Measurements from ENCODE around the gene FAM161B.

DNA sequence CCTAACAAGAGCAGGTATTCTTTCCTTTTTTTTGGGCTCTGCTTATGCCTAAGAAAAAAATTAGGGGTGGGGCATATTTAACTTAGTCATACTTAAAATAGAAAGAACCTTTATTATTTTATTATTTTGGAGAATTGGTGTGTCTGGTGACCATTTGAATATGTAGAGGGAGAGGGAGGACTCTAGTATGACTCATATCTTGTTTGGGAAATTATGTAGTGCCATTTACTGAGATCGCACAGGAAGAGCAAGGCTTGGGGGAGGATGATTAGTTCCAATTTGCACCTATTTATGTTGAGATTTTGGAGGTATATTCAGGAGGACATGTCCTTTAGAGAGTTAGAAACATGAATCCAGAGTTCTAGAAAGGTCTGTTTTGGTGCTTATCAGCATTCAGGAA is 53.4 kb downstream of the FAM161B start:
- TF ChIP-seq, protein P1, sequence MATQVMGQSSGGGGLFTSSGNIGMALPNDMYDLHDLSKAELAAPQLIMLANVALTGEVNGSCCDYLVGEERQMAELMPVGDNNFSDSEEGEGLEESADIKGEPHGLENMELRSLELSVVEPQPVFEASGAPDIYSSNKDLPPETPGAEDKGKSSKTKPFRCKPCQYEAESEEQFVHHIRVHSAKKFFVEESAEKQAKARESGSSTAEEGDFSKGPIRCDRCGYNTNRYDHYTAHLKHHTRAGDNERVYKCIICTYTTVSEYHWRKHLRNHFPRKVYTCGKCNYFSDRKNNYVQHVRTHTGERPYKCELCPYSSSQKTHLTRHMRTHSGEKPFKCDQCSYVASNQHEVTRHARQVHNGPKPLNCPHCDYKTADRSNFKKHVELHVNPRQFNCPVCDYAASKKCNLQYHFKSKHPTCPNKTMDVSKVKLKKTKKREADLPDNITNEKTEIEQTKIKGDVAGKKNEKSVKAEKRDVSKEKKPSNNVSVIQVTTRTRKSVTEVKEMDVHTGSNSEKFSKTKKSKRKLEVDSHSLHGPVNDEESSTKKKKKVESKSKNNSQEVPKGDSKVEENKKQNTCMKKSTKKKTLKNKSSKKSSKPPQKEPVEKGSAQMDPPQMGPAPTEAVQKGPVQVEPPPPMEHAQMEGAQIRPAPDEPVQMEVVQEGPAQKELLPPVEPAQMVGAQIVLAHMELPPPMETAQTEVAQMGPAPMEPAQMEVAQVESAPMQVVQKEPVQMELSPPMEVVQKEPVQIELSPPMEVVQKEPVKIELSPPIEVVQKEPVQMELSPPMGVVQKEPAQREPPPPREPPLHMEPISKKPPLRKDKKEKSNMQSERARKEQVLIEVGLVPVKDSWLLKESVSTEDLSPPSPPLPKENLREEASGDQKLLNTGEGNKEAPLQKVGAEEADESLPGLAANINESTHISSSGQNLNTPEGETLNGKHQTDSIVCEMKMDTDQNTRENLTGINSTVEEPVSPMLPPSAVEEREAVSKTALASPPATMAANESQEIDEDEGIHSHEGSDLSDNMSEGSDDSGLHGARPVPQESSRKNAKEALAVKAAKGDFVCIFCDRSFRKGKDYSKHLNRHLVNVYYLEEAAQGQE (IDR thresholded peaks at IDR 0.05; ENCODE audit: low read depth), result no peak
- TF ChIP-seq, protein P2, sequence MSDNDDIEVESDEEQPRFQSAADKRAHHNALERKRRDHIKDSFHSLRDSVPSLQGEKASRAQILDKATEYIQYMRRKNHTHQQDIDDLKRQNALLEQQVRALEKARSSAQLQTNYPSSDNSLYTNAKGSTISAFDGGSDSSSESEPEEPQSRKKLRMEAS (IDR thresholded peaks at IDR 0.05), result no peak
- TF ChIP-seq, protein P3, sequence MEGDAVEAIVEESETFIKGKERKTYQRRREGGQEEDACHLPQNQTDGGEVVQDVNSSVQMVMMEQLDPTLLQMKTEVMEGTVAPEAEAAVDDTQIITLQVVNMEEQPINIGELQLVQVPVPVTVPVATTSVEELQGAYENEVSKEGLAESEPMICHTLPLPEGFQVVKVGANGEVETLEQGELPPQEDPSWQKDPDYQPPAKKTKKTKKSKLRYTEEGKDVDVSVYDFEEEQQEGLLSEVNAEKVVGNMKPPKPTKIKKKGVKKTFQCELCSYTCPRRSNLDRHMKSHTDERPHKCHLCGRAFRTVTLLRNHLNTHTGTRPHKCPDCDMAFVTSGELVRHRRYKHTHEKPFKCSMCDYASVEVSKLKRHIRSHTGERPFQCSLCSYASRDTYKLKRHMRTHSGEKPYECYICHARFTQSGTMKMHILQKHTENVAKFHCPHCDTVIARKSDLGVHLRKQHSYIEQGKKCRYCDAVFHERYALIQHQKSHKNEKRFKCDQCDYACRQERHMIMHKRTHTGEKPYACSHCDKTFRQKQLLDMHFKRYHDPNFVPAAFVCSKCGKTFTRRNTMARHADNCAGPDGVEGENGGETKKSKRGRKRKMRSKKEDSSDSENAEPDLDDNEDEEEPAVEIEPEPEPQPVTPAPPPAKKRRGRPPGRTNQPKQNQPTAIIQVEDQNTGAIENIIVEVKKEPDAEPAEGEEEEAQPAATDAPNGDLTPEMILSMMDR (IDR thresholded peaks at IDR 0.05 in 2 of 3, conservative IDR thresholded peaks at IDR 0.05 in 1 of 3; ENCODE audit: borderline replicate concordance in 1 of 3, insufficient read depth in 1 of 3, low read depth in 2 of 3, low read length in 2 of 3), result no peak
- TF ChIP-seq TCF7L2 (IDR thresholded peaks at IDR 0.05; ENCODE audit: borderline replicate concordance, extremely low read depth, insufficient read depth, insufficient read length), result no peak
- no peak for TF ChIP-seq POLR2A (IDR thresholded peaks at IDR 0.05; ENCODE audit: borderline replicate concordance, extremely low read depth, insufficient read depth, insufficient read length)
- TF ChIP-seq ELF1 (IDR thresholded peaks at IDR 0.05; ENCODE audit: borderline replicate concordance, low read depth), result no peak
- TF ChIP-seq EZH2 (IDR thresholded peaks at IDR 0.05), result no peak
- TF ChIP-seq POLR2AphosphoS5 (IDR thresholded peaks at IDR 0.05; ENCODE audit: low read depth, low read length), result no peak
- TF ChIP-seq SIN3A (IDR thresholded peaks at IDR 0.05; ENCODE audit: low read depth), result no peak
- no peak for TF ChIP-seq CEBPB (IDR thresholded peaks at IDR 0.05; ENCODE audit: low read depth)
- TF ChIP-seq EZH2phosphoT487 (IDR thresholded peaks at IDR 0.05; ENCODE audit: borderline replicate concordance), result no peak
- no peak for TF ChIP-seq RAD21 (IDR thresholded peaks at IDR 0.05; ENCODE audit: low read depth)
- TF ChIP-seq ATF3 (IDR thresholded peaks at IDR 0.05), result no peak

Data from HCT116 (cell line).